Endothelial cell of umbilical vein (primary cell): ENCODE results near the gene ANO7.

Experiments used
- CTCF ChIP-seq, 2 donors: IDR thresholded peaks; 1 replicate in 1 of 2; 2 replicates in 1 of 2; pipeline ENCODE4 v1.5.1; 2011; ENCODE audit warnings: low read length in 2 of 2, mild to moderate bottlenecking in 2 of 2, moderate library complexity in 2 of 2, control low read depth in 1 of 2, inconsistent platforms in 1 of 2, low read depth in 1 of 2; ENCODE audit not compliant: insufficient read depth in 1 of 2; ENCODE audit errors: extremely low read depth in 1 of 2
- EZH2 ChIP-seq: IDR thresholded peaks from 2 replicates; pipeline ENCODE4 v1.6.1; 2012; ENCODE audit warnings: borderline replicate concordance, low read depth, mild to moderate bottlenecking, moderate library complexity, low read length, inconsistent platforms; ENCODE audit not compliant: severe bottlenecking
- POLR2A ChIP-seq: IDR thresholded peaks from 2 replicates; pipeline ENCODE4 v1.6.1; 2012; ENCODE audit warnings: low read depth, mild to moderate bottlenecking, control low read depth, low read length

- TF ChIP-seq CTCF (IDR thresholded peaks at IDR 0.05; ENCODE audit: extremely low read depth in 1 of 2, insufficient read depth in 1 of 2, low read depth in 1 of 2, low read length in 2 of 2) (no peak), EZH2 (no peak), POLR2A (no peak)
These were observed 48.0 kb upstream of the ANO7 start for GRCh38 chr2:241140445-241140840.
